HEK293 (cell line): ENCODE data around the gene CCSER1.

ENCODE experiments used
- CTCF ChIA-PET: fragments of 350-600 bp; formaldehyde crosslinking; extraction: SDS; loops from one replicate; lab custom pipeline; 2021; ENCODE audit warnings: antibody characterized with exemption; lab: Yijun Ruan, JAX
- POLR2A ChIA-PET: fragments of 300-600 bp; formaldehyde crosslinking; extraction: SDS; loops from one replicate; lab custom pipeline; 2020; ENCODE audit warnings: antibody characterized with exemption, inconsistent platforms; lab: Yijun Ruan, JAX
- H3K27ac ChIP-seq: fragments of 200-500 bp; sonication (Bioruptor generic); 2 replicates; pipeline ENCODE4 v1.5.1; 2014; ENCODE audit warnings: low read depth, low read length, control low read depth, inconsistent platforms; ENCODE audit errors: extremely low read depth
- H3K36me3 ChIP-seq, 2 experiments: fragments of 200-500 bp in 1 of 2; sonication (Bioruptor generic) in 1 of 2; 1 replicate in 1 of 2; 2 replicates in 1 of 2; pipeline ENCODE4 v1.5.1; 2014 to 2017; ENCODE audit warnings: inconsistent platforms in 2 of 2, low read length in 2 of 2; ENCODE audit not compliant: control insufficient read depth in 2 of 2, insufficient read depth in 1 of 2
- H3K4me1 ChIP-seq: fragments of 200-500 bp; sonication (Bioruptor generic); 2 replicates; pipeline ENCODE4 v1.5.1; 2014; ENCODE audit warnings: mild to moderate bottlenecking, low read length, inconsistent platforms; ENCODE audit not compliant: control insufficient read depth, insufficient read depth
- H3K4me3 ChIP-seq: 2 replicates; pipeline ENCODE4 v1.5.1; 2011; ENCODE audit warnings: low read depth, mild to moderate bottlenecking, control low read depth, low read length, moderate library complexity
- H3K9me3 ChIP-seq: fragments of 200-500 bp; sonication (Bioruptor generic); 2 replicates; pipeline ENCODE4 v1.5.1; 2014; ENCODE audit warnings: low read depth, low read length, inconsistent platforms; ENCODE audit not compliant: control insufficient read depth, insufficient read depth
- KLF8 ChIP-seq: fragments of 450-650 bp; formaldehyde crosslinking; IDR thresholded peaks from 2 replicates; pipeline ENCODE4 v1.5.1; 2016; ENCODE audit warnings: missing biosample characterization, missing genetic modification characterization
- REPIN1 ChIP-seq: fragments of 450-650 bp; formaldehyde crosslinking; IDR thresholded peaks from 2 replicates; pipeline ENCODE4 v1.5.1; 2017; ENCODE audit warnings: missing biosample characterization, missing genetic modification characterization, low read depth
- SCRT1 ChIP-seq: fragments of 450-650 bp; formaldehyde crosslinking; IDR thresholded peaks from 2 replicates; pipeline ENCODE4 v1.5.1; 2016; ENCODE audit warnings: missing biosample characterization, missing genetic modification characterization, borderline replicate concordance
- SP3 ChIP-seq: fragments of 450-650 bp; formaldehyde crosslinking; IDR thresholded peaks from 2 replicates; pipeline ENCODE4 v1.5.1; 2016; ENCODE audit warnings: missing biosample characterization, missing genetic modification characterization
- ZFP37 ChIP-seq: fragments of 450-650 bp; formaldehyde crosslinking; IDR thresholded peaks from 2 replicates; pipeline ENCODE4 v1.5.1; 2016; ENCODE audit warnings: missing biosample characterization, missing genetic modification characterization
- ZNF391 ChIP-seq: fragments of 450-650 bp; formaldehyde crosslinking; IDR thresholded peaks from 2 replicates; pipeline ENCODE4 v1.5.1; 2016; ENCODE audit warnings: low read depth, missing biosample characterization, missing genetic modification characterization, borderline replicate concordance
- ZNF394 ChIP-seq: fragments of 450-650 bp; formaldehyde crosslinking; IDR thresholded peaks from 2 replicates; pipeline ENCODE4 v1.5.1; 2016; ENCODE audit warnings: missing biosample characterization, missing genetic modification characterization, mild to moderate bottlenecking, moderate library complexity, borderline replicate concordance
- ZNF473 ChIP-seq: fragments of 450-650 bp; formaldehyde crosslinking; IDR thresholded peaks from 2 replicates; pipeline ENCODE4 v1.5.1; 2017; ENCODE audit warnings: missing biosample characterization, missing genetic modification characterization
- ZNF549 ChIP-seq: fragments of 450-650 bp; IDR thresholded peaks from 2 replicates; pipeline ENCODE4 v1.5.1; 2018; ENCODE audit warnings: missing biosample characterization, missing genetic modification characterization, mild to moderate bottlenecking, inconsistent platforms, moderate library complexity
- ZNF560 ChIP-seq: fragments of 450-650 bp; formaldehyde crosslinking; IDR thresholded peaks from 2 replicates; pipeline ENCODE4 v1.5.1; 2017; ENCODE audit warnings: missing biosample characterization, missing genetic modification characterization, borderline replicate concordance
- ZNF629 ChIP-seq: fragments of 450-650 bp; formaldehyde crosslinking; IDR thresholded peaks from 2 replicates; pipeline ENCODE4 v1.5.1; 2017; ENCODE audit warnings: missing biosample characterization, missing genetic modification characterization
- ZNF747 ChIP-seq: fragments of 450-650 bp; formaldehyde crosslinking; IDR thresholded peaks from 2 replicates; pipeline ENCODE4 v1.5.1; 2016; ENCODE audit warnings: missing biosample characterization, missing genetic modification characterization
- ZNF777 ChIP-seq: fragments of 450-650 bp; formaldehyde crosslinking; IDR thresholded peaks from 2 replicates; pipeline ENCODE4 v1.5.1; 2017; ENCODE audit warnings: missing biosample characterization, missing genetic modification characterization, borderline replicate concordance
- ZNF791 ChIP-seq: fragments of 450-650 bp; formaldehyde crosslinking; IDR thresholded peaks from 2 replicates; pipeline ENCODE4 v1.5.1; 2016; ENCODE audit warnings: missing biosample characterization, missing genetic modification characterization
- TF ChIP-seq, protein P1 (sequence below): IDR thresholded peaks from 2 replicates; pipeline ENCODE4 v1.6.1; 2011; ENCODE audit warnings: mild to moderate bottlenecking, low read depth, low read length, borderline replicate concordance
- TF ChIP-seq, protein P2 (sequence below): fragments of 450-650 bp; formaldehyde crosslinking; IDR thresholded peaks from 2 replicates; pipeline ENCODE4 v1.5.1; 2017; ENCODE audit warnings: missing biosample characterization, missing genetic modification characterization
- TF ChIP-seq, protein P3 (sequence below): fragments of 450-650 bp; formaldehyde crosslinking; conservative IDR thresholded peaks from 2 replicates; pipeline ENCODE4 v1.5.1; 2016; ENCODE audit warnings: low read depth, missing biosample characterization, missing genetic modification characterization

The CCSER1 gene

DNA sequence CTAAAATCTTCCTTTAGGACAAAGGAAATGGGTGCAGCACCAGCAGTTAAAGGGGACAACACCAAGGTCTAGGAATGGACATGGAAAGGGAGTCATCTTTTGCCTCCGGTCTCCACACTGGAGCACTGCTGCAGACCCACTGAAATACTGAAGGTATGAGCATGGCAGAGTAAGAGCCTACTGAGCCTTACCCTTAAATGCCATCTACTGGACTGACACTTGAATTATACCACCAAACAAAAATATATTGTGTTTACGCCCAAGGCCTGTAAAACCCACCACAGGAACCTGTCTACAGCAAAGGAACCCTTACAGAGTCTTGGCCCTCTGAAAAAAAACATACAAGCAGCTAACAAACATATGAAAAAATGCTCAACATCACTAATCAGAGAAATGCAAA, 443.4 kb downstream of the CCSER1 start:
- no peak for TF ChIP-seq SCRT1 (tag by site-specific recombination)
- no peak for TF ChIP-seq ZNF473 (tag by site-specific recombination)
- no peak for TF ChIP-seq ZNF777
- no peak for TF ChIP-seq SP3 (tag by site-specific recombination)
- TF ChIP-seq, protein P1, sequence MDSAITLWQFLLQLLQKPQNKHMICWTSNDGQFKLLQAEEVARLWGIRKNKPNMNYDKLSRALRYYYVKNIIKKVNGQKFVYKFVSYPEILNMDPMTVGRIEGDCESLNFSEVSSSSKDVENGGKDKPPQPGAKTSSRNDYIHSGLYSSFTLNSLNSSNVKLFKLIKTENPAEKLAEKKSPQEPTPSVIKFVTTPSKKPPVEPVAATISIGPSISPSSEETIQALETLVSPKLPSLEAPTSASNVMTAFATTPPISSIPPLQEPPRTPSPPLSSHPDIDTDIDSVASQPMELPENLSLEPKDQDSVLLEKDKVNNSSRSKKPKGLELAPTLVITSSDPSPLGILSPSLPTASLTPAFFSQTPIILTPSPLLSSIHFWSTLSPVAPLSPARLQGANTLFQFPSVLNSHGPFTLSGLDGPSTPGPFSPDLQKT: no peak
- no peak for TF ChIP-seq ZNF747 (tag by site-specific recombination)
- no peak for TF ChIP-seq KLF8 (tag by site-specific recombination)
- no peak for TF ChIP-seq REPIN1 (tag by site-specific recombination)
- no peak for TF ChIP-seq ZNF394
- TF ChIP-seq ZNF560 (tag by site-specific recombination): no peak
- ChIA-PET POLR2A (no interaction called here), CTCF (no interaction called here)
- Histone ChIP-seq H3K27ac (no peak overlapping the region), H3K4me3 (no peak overlapping the region), H3K4me1 (no peaks in the 10 kb centered on the region), H3K36me3 (no peaks in the 10 kb centered on the region), H3K9me3 (no peaks in the 10 kb centered on the region)

DNA sequence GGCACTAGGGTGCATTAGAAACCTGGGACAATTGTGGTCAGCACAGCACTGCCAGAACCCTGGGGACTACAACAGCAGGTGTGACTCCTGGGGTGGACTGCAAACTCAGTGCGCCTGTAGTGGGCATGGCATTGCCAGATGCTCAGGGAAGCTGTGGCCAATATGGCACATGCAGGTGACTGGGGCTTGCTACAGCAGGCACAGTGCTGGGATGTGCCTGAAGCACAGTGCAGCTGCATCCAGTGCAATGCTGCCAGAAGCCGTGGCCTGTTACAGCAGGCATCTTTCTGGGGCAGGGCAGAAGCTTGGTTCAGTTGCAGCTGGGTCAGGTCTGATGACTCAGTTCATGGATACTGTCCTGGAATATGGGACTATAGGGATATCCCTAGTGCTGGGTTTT, 445.8 kb downstream of the CCSER1 start:
- CTCF ChIA-PET: no interaction called here

DNA sequence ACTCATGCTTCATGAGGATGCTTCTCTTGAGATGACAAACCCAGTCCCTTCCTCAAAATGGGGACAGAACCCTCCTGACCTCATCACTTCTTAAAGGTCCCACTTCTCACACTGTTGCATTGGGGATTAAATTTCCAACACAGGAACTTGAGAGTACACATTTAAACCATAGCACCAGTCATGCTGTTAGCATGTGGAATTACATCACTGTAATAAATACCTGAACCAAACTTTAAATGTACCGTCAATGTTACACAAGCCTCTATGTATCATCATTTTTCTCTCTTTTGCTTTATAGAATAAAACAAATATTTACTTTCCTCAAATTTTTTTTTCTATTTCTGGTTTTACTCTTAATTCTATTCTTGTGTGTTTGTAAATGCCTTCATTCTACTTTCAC, 448.2 kb downstream of the CCSER1 start:
- Histone ChIP-seq H3K27ac (no peak overlapping the region), H3K4me3 (no peak overlapping the region), H3K36me3 (no peaks in the 10 kb centered on the region), H3K9me3 (no peaks in the 10 kb centered on the region), H3K4me1 (no peaks in the 10 kb centered on the region)
- POLR2A ChIA-PET: no interaction called here
- CTCF ChIA-PET: no interaction called here
- TF ChIP-seq, protein P2, sequence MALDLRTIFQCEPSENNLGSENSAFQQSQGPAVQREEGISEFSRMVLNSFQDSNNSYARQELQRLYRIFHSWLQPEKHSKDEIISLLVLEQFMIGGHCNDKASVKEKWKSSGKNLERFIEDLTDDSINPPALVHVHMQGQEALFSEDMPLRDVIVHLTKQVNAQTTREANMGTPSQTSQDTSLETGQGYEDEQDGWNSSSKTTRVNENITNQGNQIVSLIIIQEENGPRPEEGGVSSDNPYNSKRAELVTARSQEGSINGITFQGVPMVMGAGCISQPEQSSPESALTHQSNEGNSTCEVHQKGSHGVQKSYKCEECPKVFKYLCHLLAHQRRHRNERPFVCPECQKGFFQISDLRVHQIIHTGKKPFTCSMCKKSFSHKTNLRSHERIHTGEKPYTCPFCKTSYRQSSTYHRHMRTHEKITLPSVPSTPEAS (tag by site-specific recombination): no peak

More for the DNA sequence above, 445.8 kb downstream of the CCSER1 start:
- Histone ChIP-seq H3K36me3 (no peaks in the 10 kb centered on the region), H3K9me3 (no peaks in the 10 kb centered on the region), H3K4me3 (no peak overlapping the region), H3K4me1 (no peaks in the 10 kb centered on the region), H3K27ac (no peak overlapping the region)
- POLR2A ChIA-PET: no interaction called here
- TF ChIP-seq ZNF391 (tag by site-specific recombination) (no peak), ZNF629 (tag by site-specific recombination) (no peak), ZFP37 (tag by site-specific recombination) (no peak), ZNF549 (tag by site-specific recombination) (no peak), ZNF791 (tag by site-specific recombination) (no peak)
- TF ChIP-seq, protein P3, sequence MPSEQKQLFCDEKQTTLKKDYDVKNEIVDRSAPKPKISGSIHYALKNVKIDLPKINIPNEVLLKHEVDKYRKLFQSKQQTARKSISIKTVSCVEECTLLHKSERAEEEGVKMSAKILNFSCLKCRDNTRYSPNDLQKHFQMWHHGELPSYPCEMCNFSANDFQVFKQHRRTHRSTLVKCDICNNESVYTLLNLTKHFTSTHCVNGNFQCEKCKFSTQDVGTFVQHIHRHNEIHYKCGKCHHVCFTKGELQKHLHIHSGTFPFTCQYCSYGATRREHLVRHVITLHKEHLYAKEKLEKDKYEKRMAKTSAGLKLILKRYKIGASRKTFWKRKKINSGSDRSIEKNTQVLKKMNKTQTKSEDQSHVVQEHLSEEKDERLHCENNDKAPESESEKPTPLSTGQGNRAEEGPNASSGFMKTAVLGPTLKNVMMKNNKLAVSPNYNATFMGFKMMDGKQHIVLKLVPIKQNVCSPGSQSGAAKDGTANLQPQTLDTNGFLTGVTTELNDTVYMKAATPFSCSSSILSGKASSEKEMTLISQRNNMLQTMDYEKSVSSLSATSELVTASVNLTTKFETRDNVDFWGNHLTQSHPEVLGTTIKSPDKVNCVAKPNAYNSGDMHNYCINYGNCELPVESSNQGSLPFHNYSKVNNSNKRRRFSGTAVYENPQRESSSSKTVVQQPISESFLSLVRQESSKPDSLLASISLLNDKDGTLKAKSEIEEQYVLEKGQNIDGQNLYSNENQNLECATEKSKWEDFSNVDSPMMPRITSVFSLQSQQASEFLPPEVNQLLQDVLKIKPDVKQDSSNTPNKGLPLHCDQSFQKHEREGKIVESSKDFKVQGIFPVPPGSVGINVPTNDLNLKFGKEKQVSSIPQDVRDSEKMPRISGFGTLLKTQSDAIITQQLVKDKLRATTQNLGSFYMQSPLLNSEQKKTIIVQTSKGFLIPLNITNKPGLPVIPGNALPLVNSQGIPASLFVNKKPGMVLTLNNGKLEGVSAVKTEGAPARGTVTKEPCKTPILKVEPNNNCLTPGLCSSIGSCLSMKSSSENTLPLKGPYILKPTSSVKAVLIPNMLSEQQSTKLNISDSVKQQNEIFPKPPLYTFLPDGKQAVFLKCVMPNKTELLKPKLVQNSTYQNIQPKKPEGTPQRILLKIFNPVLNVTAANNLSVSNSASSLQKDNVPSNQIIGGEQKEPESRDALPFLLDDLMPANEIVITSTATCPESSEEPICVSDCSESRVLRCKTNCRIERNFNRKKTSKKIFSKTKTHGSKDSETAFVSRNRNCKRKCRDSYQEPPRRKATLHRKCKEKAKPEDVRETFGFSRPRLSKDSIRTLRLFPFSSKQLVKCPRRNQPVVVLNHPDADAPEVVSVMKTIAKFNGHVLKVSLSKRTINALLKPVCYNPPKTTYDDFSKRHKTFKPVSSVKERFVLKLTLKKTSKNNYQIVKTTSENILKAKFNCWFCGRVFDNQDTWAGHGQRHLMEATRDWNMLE (tag by site-specific recombination): no peak
